ENCODE measurements around the gene AP2A2. TPM values are rescaled to one million over a fixed set of nuclear protein-coding genes. Genes with fewer than 3 reads are reported as not detected.
A peak's percentile ranks its signal among the peaks of the same experiment; 100 is the strongest.

Gene AP2A2
- total RNA-seq, 1 experiment from 2014 or later, result 17.7 TPM

DNA sequence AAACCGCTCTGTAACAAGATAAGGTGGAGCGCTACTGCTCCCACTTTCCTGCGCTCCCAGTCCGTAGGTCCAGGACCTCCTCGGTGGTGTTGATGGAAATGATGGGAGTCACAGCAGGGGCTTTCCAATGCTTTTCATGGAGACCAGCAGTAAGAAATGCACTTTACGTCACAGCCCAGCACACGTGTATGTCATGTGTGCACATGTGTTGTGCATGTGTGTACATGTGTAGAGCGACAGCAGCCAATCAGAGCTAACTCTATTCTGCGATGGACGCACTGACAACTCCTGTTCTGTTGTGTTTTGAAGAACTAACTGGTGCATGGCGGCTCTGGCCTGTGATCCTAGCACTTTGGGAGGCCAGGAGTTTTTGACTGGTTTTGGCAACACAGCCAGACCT, 16.3 kb upstream of the AP2A2 start:
- Histone ChIP-seq H3K4me3 (no peak overlapping the region), H3K36me3 (no peaks in the 10 kb centered on the region), H3K4me1 (replicated peaks) (peaks cover 4% of the 10 kb centered on the region), H3K27ac (no peak overlapping the region), H3K27me3 (replicated peaks) (no peaks in the 10 kb centered on the region), H3K9me3 (replicated peaks) (no peaks in the 10 kb centered on the region)
- no peak for DNase-seq (ENCODE audit: low read depth in 1 of 2, low spot score in 2 of 2)

DNA sequence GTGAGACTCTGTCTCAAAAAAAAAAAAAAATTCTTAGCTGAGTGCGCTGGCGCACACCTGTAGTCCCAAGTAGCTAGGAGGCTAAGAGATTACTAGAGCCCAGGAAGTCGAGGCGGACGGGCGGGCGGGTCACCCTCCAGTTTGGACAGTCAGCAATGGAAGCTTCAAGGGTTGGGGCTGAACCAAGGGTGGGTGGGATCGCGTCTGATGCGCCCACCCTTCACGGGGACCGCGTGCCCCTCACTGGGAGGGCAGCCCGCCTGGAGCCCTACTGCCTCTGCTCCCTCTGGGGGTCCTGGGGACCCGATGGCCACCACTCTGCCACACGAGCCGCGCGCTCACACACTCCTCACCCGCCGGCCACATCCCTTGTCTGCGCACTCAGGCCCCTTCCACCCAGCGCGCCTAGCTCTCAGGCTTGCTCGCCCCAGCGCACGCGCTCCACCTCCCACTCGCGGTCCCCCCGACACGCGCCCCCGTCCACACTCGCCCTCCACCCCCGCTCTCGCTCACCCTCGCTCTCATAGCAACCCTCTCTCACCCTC, 15.6 kb upstream of the AP2A2 start:
- Histone ChIP-seq H3K4me1 (replicated peaks) (peaks cover 4% of the 10 kb centered on the region), H3K27ac (no peak overlapping the region), H3K27me3 (replicated peaks) (no peaks in the 10 kb centered on the region), H3K4me3 (peak overlapping the region; percentile 84), H3K36me3 (no peaks in the 10 kb centered on the region), H3K9me3 (replicated peaks) (no peaks in the 10 kb centered on the region)
- no peak for DNase-seq (ENCODE audit: low read depth in 1 of 2, low spot score in 2 of 2)

DNA sequence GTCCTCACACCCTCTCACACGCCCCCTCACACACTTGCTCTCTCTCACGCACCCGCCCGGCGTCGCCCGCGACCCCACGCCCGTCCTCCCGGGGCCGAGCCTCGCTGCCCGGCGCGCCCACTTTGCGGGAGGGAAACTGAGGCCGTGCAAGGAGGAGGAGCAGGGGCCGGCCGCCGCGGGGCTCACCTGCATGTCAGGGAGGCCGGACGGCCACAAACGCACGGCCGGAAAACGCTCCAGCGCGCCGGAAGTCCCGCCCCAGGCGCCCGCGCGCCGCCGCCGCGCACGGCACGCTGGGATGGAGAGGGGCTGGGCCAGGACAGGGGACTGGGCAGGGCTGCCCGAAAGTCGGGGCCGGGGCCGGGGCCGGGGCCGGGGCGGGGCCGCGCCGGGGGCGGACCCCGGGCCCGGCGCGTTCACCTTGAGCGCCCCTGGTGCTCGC, 15.1 kb upstream of the AP2A2 start, which contains the start of gene CHID1:
TSS of gene CHID1 (minus strand) at position 222 of the 442 bp plus-strand sequence. CDS start 5,994 bp downstream, outside the sequence.
- Histone ChIP-seq H3K9me3 (replicated peaks) (no peaks in the 10 kb centered on the region), H3K36me3 (no peaks in the 10 kb centered on the region), H3K4me1 (replicated peaks) (peaks cover 4% of the 10 kb centered on the region), H3K4me3 (peak within 1 kb of the TSS; percentile 84), H3K27ac (peak within 1 kb of the TSS; percentile 52; the same call in 1 of the 2 replicates), H3K27me3 (replicated peaks) (no peaks in the 10 kb centered on the region)
- peak; percentile 63 to 66 for DNase-seq (ENCODE audit: low read depth in 1 of 2, low spot score in 2 of 2)

DNA sequence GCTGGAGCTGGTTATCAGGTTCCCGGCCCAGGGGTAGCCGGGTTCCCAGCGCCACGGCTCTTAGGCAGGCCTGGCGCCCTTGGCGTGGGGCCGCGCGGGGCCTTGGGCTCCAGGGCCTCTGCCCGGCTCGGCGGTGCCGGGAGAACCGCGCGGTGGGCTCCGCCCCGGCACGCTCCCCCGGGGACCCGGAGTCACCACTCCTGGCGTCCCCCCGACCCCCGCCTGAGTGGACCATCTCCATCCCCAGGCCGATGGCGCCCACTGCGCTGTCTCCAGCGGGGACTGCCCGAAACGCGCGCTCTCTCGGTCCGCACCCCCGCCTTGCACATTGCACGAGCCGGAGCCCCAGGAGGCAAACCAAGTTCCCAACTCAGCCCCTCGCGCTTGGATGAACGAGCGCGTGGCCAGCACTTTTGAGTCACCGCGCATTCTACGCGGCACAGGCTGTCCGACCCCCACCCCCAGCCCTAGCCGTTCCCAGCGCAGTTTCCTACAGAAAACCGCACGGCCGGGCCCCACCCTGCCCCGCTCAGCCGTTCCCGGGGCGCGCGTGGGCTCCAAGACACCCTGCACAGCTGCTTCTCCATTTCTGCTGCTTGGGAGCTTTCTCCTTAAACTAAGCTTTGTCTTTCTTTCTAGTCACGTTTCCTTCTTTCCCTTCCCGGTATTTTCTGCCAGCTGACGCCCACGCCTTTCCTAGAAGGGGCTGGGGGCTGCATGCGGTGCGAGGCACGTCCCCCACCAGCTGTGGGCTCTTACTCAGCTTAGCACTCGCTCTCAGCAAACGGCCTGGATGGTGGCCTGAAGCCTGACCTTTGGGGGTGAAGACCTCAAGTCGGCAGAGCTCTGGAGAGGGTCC, 14.4 kb upstream of the AP2A2 start:
- Histone ChIP-seq H3K36me3 (no peaks in the 10 kb centered on the region), H3K27me3 (replicated peaks) (no peaks in the 10 kb centered on the region), H3K4me1 (replicated peaks) (peaks cover 4% of the 10 kb centered on the region), H3K9me3 (replicated peaks) (no peaks in the 10 kb centered on the region), H3K27ac (peak overlapping the region; percentile 52; the same call in 1 of the 2 replicates), H3K4me3 (peak overlapping the region; percentile 84)
- peak; percentile 18 to 50 for DNase-seq (ENCODE audit: low read depth in 1 of 2, low spot score in 2 of 2)

DNA sequence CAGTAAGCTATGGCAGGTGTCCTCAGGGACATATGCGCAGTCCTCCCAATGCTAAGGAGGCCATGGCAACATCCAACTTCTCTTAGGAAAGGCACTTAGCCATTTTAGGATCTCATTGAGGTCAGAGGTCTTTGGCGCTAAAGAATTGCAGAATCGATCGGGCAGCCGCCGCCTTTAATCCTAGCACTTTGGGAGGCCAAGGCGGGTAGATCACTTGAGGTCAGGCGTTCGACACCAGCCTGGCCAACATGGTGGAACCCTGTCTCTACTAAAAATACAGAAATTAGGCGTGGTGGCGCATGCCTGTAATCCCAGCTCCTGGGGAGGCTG, 13.8 kb upstream of the AP2A2 start:
- Histone ChIP-seq H3K27ac (no peak overlapping the region), H3K4me1 (replicated peaks) (peaks cover 4% of the 10 kb centered on the region), H3K9me3 (replicated peaks) (no peaks in the 10 kb centered on the region), H3K4me3 (no peak overlapping the region), H3K27me3 (replicated peaks) (no peaks in the 10 kb centered on the region), H3K36me3 (no peaks in the 10 kb centered on the region)
- DNase-seq (ENCODE audit: low read depth in 1 of 2, low spot score in 2 of 2), result no peak

DNA sequence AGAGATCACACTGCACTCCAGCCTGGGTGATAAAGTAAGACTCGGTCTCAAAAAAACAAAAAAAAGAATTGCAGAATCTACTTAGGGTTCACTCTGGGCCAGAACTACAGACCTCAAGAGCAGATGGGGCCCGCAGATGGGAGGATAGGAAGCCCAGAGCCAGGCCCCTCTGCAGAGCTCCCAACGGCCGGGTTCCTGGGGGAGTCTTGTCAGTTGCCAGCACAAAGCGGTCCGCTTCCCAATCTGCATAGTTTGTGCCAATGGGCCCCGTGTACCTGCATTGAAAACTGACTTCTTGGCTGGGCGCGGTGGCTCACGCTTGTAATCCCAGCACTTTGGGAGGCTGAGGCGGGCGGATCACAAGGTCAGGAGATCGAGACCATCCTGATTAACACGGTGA, 13.4 kb upstream of the AP2A2 start:
- Histone ChIP-seq H3K4me3 (no peak overlapping the region), H3K36me3 (no peaks in the 10 kb centered on the region), H3K4me1 (replicated peaks) (peaks cover 4% of the 10 kb centered on the region), H3K27me3 (replicated peaks) (no peaks in the 10 kb centered on the region), H3K9me3 (replicated peaks) (no peaks in the 10 kb centered on the region), H3K27ac (no peak overlapping the region)
- no peak for DNase-seq (ENCODE audit: low read depth in 1 of 2, low spot score in 2 of 2)

DNA sequence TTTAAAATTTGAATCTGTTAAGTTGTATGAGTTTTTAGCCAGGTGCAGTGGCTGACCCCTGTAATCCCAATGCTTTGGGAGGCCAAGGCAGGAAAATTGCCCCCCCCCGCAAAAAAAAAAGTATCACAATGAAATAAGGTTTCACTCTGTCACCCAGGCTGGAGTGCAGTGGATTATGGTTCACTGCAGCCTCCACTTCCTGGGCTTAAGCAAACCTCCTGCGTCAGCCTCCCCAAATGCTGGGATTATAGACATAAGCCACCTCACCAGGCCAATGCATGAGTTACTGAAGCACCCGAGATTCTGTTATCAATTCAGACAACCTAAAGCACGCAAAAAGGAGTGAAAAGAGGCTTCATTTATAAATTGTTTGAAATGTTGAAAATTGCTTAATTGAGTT, 12.6 kb upstream of the AP2A2 start:
- H3K27ac ChIP-seq, result no peak overlapping the region
- no peak for DNase-seq (ENCODE audit: low read depth in 1 of 2, low spot score in 2 of 2)
- H3K4me1 ChIP-seq (replicated peaks), result peaks cover 4% of the 10 kb centered on the region
- H3K9me3 ChIP-seq (replicated peaks), result no peaks in the 10 kb centered on the region
- no peak overlapping the region for H3K4me3 ChIP-seq
- no peaks in the 10 kb centered on the region for H3K27me3 ChIP-seq (replicated peaks)
- H3K36me3 ChIP-seq, result no peaks in the 10 kb centered on the region

DNA sequence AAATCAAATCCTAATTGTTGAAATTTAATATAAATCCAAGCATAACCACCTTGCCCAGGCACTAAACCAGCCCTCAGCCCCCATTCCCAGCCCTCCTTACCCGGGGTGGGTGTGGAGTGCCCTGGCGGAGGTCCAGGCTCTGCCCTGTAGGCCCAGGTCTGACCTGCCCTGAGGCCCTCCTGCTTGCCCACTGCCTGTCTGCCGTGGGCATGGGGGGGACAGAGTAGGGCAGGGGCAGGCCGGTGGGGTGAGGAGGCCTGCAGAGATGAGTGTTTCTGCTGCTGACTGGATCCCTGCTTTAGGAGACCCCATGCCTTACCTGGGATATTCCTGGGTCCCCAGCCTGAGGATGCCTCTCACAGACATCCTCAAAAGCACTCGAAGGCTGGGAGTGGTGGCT, 11.5 kb upstream of the AP2A2 start:
- no peak for DNase-seq (ENCODE audit: low read depth in 1 of 2, low spot score in 2 of 2)
- H3K27me3 ChIP-seq (replicated peaks), result no peaks in the 10 kb centered on the region
- no peaks in the 10 kb centered on the region for H3K36me3 ChIP-seq
- H3K9me3 ChIP-seq (replicated peaks), result no peaks in the 10 kb centered on the region
- H3K4me1 ChIP-seq (replicated peaks), result peaks cover 4% of the 10 kb centered on the region
- H3K27ac ChIP-seq, result no peak overlapping the region
- H3K4me3 ChIP-seq, result no peak overlapping the region

DNA sequence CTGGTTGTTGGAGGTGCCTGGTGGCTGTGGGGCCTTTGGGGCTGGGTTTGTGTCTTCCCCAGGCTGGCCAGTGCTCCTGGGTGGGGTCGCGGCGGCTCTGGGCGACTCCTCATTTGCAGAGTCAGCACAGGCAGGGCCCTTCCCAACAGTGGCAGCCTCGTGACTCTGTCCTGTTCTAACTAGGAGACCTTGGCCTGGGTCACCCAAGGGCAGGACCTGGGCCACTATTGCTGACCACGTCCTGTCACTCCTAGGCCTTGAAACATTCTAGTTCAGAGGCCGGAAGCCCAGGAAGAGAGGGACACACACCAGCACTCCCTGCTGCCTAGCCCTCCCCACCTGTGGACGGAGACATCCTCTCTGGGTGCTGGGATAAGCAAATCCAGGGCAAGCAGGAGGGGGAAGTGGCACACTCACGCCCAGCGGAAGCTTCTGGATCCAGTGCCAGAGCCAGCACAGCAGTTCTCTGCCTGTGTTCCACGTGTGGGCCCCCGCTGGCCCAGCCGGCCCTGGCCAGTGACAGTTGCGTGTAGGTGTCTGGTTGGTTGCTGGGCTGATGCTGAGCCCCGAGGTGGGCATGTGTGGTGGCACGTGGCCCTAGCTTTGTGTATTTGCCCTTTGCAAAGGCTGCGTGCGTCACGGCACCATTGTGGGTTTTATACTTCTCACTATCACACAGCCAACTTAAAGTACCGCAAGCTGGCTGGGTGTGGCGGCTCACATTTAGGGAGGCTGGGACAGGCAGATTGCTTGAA, 10.7 kb upstream of the AP2A2 start:
- Histone ChIP-seq H3K4me1 (replicated peaks) (peaks cover 4% of the 10 kb centered on the region), H3K27me3 (replicated peaks) (no peaks in the 10 kb centered on the region), H3K27ac (no peak overlapping the region), H3K9me3 (replicated peaks) (no peaks in the 10 kb centered on the region), H3K4me3 (no peak overlapping the region), H3K36me3 (no peaks in the 10 kb centered on the region)
- DNase-seq (ENCODE audit: low read depth in 1 of 2, low spot score in 2 of 2), result no peak

DNA sequence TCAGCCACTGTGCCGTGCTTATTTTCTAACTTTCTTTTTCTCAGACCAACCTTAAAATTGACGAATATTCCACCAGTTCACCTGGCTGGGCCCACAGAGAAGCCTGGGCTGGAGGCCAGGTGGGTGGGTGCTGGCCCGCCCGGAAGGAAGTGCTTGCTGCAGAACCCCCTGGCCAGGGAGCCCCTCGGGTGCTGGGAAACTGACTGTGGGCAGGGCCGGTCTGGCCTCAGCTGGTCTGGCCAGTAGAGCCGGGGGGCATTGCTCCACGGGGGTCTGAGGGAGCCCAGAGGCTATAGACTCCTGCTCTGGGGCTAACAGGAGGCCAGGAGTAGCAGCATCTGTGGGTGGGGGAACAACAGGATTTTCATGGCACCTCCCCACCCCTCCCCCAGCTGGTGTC, 8.2 kb upstream of the AP2A2 start:
- no peaks in the 10 kb centered on the region for H3K36me3 ChIP-seq
- no peak for DNase-seq (ENCODE audit: low read depth in 1 of 2, low spot score in 2 of 2)

DNA sequence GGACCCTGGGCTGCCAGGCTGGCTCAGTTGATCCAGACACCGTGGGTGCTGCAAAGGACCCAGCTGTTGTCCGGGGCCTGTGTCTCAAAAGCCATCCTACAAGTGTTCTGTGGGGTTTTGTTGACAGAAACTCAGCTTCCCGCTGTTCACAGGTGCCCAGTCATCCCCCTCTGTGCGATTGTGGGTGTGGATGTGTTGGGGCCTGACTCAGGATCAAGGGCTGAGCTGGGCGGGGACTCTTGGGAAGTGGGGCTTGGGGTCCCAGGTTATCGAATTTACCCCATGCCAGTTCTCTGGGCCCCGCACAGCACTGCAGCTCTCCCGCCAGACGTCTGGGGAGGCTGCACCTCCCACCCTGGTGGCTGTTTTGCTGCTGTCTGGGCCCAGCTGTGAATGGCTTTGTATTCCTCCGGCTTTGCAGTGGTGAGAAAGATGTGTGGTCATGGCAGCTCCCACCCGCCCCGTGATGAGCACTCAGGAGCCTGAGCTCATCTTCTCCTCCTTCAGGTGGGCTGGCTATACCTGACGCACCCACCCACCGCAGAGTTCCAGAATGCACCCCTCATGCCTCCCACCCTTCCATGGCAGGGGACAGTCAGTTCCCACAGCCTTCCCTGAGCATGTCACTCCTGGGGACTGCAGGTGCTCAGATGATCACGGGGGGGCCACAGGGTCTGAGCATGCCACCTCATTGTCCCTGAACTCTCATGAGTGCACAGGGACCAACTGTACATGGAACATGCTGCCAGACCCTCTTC, 3.6 kb upstream of the AP2A2 start:
- Histone ChIP-seq H3K4me1 (replicated peaks) (peaks cover 3% of the 10 kb centered on the region; the same call in 1 of the 2 replicates), H3K9me3 (replicated peaks) (no peaks in the 10 kb centered on the region), H3K4me3 (no peak overlapping the region), H3K36me3 (no peaks in the 10 kb centered on the region), H3K27ac (no peak overlapping the region), H3K27me3 (replicated peaks) (no peaks in the 10 kb centered on the region)
- DNase-seq (ENCODE audit: low read depth in 1 of 2, low spot score in 2 of 2), result no peak

More for the DNA sequence above, 8.2 kb upstream of the AP2A2 start:
- Histone ChIP-seq H3K4me3 (no peak overlapping the region), H3K4me1 (replicated peaks) (no peaks in the 10 kb centered on the region), H3K9me3 (replicated peaks) (no peaks in the 10 kb centered on the region), H3K27me3 (replicated peaks) (no peaks in the 10 kb centered on the region), H3K27ac (no peak overlapping the region)

DNA sequence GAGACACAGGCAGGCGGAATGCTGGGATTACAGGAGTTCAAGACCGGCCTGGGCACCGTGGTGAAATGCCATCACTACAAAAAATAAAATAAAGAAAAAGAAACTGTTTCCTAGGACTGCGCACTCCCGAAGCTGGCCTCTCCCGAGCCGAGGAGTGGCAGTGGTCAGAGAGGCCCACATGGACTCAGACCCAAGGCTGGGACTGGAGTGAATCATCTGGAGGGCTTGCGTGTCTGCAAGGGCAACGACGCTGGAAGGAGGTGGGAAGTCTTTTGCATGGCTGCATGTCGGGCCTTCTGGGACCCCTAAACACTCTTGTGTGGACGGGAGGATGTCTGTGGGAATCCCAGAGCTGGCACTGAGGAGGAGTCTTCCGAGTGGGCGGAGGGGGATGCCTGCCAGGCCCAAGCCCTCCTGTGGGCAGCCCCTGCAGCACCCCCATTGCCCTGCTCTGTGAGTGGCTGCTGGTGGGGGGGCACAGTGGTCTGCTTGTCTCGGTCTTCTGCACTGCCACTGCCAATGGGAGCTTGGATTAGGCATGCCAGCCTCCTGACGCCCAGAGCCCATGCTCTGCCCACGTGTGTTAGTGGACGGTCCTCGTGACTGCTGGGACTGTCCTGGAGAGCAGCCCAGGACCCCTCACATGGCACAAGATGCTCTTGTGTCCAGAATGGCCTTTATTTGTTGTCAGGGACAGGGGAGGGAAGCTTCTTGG, 1.8 kb upstream of the AP2A2 start:
- Histone ChIP-seq H3K36me3 (no peaks in the 10 kb centered on the region), H3K27me3 (replicated peaks) (no peaks in the 10 kb centered on the region), H3K27ac (no peak overlapping the region), H3K9me3 (replicated peaks) (no peaks in the 10 kb centered on the region), H3K4me1 (replicated peaks) (peaks cover 3% of the 10 kb centered on the region; the same call in 1 of the 2 replicates), H3K4me3 (no peak overlapping the region)
- no peak for DNase-seq (ENCODE audit: low read depth in 1 of 2, low spot score in 2 of 2)
